ENCODE results near the gene CYP1A2. TPM values are rescaled to one million over a fixed set of nuclear protein-coding genes. Genes with fewer than 3 reads are reported as not detected.

The CYP1A2 gene
- total and polyA plus RNA-seq, 2 of the 13 experiments (the other 11 are each of a cell fraction or from before 2014, with no cell fraction given) = 0.07 TPM; not detected in 1

GRCh38 chr15:74716651-74717050 is 32.0 kb upstream of the CYP1A2 start (continued):
- TF ChIP-seq AFF4 (CRISPR knock-in tag; IDR thresholded peaks at IDR 0.05) (no peak), ZNF280B (CRISPR knock-in tag; IDR thresholded peaks at IDR 0.05; ENCODE audit: borderline replicate concordance) (no peak), ZNF761 (CRISPR knock-in tag; conservative IDR thresholded peaks at IDR 0.05) (no peak), ZNF12 (CRISPR knock-in tag; IDR thresholded peaks at IDR 0.05) (0 out of 2 replicates have a peak, but pooled peaks have one; percentile 33), CREM (IDR thresholded peaks at IDR 0.05) (peak; percentile 39; the same call in 1 of the 2 replicates), CREM (CRISPR knock-in tag; IDR thresholded peaks at IDR 0.05) (no peak), ARID5B (CRISPR knock-in tag; IDR thresholded peaks at IDR 0.05) (peak; percentile 60), RBFOX2 (IDR thresholded peaks at IDR 0.05; ENCODE audit: low read depth, low read length) (no peak), THAP11 (CRISPR knock-in tag; IDR thresholded peaks at IDR 0.05) (0 out of 2 replicates have a peak, but pooled peaks have one; percentile 38), FOXP1 (IDR thresholded peaks at IDR 0.05) (no peak), FOXP1 (CRISPR knock-in tag; IDR thresholded peaks at IDR 0.05) (peak; percentile 32; the same call in 1 of the 2 replicates), HNF4A (CRISPR knock-in tag; IDR thresholded peaks at IDR 0.05) (peak; percentile 27; the same call in 1 of the 2 replicates), FOXK1 (CRISPR knock-in tag; IDR thresholded peaks at IDR 0.05; ENCODE audit: borderline replicate concordance, low read depth) (peak; percentile 83; the same call in 1 of the 2 replicates), RORA (CRISPR knock-in tag; IDR thresholded peaks at IDR 0.05) (no peak), ZNF720 (CRISPR knock-in tag; IDR thresholded peaks at IDR 0.05) (no peak), RXRB (CRISPR knock-in tag; IDR thresholded peaks at IDR 0.05; ENCODE audit: borderline replicate concordance) (0 out of 2 replicates have a peak, but pooled peaks have one; percentile 19), ZSCAN21 (CRISPR knock-in tag; IDR thresholded peaks at IDR 0.05; ENCODE audit: borderline replicate concordance) (no peak), SALL1 (CRISPR knock-in tag; IDR thresholded peaks at IDR 0.05) (no peak), MXD3 (CRISPR knock-in tag; IDR thresholded peaks at IDR 0.05) (no peak), FOXA3 (CRISPR knock-in tag; IDR thresholded peaks at IDR 0.05) (peak; percentile 53), RXRA (CRISPR knock-in tag; IDR thresholded peaks at IDR 0.05) (no peak), ZNF713 (CRISPR knock-in tag; IDR thresholded peaks at IDR 0.05) (no peak), KAT8 (CRISPR knock-in tag; IDR thresholded peaks at IDR 0.05) (peak; percentile 41; the same call in 1 of the 2 replicates), HOXA3 (CRISPR knock-in tag; IDR thresholded peaks at IDR 0.05) (peak; percentile 67; the same call in 1 of the 2 replicates)
